Endometrial microvascular endothelial cells (primary cell): ENCODE data around the gene EYA4. TPM values are rescaled to one million over a fixed set of nuclear protein-coding genes. Genes with fewer than 3 reads are reported as not detected.

Source experiments
- in situ Hi-C: cut with HindIII; loops from 2 replicates; pipeline ENCODE4 v1.10.0; 2017; ENCODE audit warnings: low sequenced_read_pairs, low pct_unique_long_range_greater_than_20kb; ENCODE audit errors: inconsistent ontology term
- total RNA-seq: library from RNA; depleted of rRNA; stranded (reverse); fragments of >200 nt; gene quantifications from one replicate; pipeline ENCODE4 v1.2.3, GENCODE V29; 2015; ENCODE audit errors: inconsistent ontology term

EYA4 gene, protein sequence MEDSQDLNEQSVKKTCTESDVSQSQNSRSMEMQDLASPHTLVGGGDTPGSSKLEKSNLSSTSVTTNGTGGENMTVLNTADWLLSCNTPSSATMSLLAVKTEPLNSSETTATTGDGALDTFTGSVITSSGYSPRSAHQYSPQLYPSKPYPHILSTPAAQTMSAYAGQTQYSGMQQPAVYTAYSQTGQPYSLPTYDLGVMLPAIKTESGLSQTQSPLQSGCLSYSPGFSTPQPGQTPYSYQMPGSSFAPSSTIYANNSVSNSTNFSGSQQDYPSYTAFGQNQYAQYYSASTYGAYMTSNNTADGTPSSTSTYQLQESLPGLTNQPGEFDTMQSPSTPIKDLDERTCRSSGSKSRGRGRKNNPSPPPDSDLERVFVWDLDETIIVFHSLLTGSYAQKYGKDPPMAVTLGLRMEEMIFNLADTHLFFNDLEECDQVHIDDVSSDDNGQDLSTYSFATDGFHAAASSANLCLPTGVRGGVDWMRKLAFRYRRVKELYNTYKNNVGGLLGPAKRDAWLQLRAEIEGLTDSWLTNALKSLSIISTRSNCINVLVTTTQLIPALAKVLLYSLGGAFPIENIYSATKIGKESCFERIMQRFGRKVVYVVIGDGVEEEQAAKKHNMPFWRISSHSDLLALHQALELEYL
- total RNA-seq = 0.09 TPM

DNA sequence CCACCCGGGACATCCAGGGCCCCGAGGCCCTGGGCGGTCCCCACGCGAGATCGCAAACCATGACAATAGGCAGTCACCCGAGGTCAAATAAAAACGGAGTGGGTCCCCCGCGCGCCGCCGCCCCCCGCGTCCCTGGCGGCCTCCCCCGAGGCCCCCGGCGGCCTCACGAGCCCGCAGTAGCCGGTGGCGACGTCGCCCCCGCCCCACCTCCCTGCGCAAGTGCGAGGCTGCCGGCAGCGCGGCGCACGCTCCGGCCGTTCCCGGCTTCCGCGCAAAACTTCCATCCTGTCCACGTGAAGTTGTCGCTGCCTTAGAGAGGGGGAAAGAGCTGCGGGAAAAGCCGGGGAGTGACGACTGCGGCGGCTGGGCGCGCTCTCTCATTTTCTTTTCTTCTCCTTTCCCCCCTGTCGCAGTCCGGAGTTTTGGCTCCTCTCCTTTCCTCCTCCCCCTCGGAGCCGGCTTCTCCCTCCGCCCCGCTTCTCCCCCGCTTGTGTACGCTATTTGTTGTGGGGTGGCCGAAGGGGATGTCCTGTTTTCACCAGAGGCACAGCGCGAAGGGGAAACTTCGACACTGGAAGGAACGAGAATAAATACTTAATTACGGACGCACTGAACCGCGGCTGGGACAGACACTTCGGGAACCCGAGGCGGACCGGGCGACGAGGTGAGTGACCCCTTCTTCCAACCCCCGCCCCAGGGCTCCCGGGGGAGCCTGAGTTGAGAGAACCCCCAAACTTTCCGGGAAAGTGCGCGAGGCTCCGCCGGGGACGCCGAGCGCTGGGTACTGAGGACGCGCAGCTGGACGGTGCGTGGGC, at the start of gene EYA4:
Gene EYA4, plus strand, starts transcription at position 272 of the 815 bp plus-strand sequence. CDS start 33,424 bp downstream, outside the sequence.
- in situ Hi-C loops = no loop called here

DNA sequence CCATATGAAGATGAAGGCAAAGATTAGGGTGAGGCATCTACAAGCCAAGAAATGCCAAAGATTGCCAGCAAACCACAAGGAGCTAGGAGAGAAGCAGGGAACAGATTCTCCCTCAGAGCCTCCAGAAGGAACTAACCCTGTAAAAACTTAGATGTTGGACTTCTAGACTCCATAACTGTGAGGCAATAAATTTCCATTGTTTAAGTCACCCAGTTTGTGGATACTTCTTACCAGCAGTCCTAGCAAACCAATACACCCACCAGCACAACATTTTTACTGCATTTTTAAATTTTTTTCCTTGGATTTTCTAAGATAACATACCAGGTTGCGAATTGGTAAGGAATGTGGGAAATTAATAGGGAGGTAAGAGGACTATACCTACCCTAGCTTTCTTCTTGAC, 47.8 kb upstream of the EYA4 start:
- in situ Hi-C loops = no loop called here

DNA sequence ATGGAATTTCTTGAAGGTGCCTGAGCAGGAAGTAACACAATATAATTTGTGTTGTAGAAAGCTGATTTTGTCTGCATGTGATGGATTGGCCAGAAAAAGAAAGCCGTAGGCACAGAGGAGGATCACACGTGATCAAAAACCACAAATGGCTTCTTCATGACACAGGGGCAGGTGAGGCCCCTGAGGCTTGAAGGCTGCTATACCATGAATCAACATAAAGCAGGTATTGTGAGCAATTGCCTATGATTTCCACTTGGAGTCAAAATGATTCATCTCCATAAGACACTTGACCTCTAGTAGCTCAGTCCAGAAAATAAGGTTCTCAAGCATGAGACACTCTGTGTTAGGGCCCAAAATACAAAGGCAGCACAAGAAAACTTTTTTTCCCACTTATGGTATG, 42.4 kb upstream of the EYA4 start:
- in situ Hi-C loops = no loop called here

DNA sequence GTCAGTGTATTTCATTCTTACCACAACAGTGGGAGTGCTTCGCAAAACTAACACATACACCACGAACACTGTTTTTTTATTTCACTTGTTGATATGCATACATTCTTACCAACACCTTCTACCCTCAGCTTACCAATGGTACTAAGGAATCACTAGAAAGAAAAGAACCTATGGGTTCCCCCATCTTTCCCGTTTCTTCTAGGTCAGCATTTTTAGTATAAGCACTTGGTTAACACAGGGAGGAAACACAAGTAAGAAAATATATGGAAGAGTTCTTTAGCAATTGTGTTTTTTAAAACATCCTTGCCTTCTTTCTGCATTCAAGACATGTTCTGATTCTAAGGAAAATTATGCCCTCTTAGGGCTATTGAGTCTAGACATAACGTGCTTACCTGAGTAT, 39.9 kb upstream of the EYA4 start:
- in situ Hi-C loops = no loop called here

DNA sequence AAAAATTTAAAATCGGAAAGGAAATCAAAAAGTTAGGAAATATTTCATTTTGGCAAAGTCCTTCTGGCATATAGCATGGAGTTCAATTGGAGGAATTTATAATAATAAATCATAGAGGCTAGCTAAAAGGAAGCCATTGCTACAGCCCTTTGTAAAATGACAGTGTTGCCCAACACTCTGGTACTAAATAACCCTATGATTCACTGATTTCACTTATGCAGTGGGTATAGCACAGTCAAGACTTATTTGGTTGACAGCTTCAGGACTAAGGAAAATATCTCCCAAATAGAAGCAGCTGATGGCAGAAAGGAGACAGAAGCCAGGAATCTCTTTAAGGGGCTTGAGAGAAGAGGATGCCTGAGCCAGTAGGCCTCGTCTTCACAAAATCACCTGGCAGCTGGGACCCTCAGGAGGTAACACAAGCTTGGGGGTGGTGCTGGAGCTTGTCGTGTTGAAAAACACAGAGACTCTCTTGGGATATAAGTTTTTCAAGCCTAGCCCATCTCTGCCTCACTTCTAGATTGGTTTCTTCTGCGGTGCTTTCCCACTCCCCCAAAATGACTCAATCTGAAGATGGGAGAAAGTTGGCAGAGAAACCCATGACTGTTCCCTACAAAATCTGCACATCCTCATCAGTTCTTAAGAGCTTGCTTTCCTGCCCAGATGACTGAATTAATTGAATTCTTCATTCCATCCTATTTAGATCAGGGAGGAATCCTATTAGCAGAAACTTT, 38.4 kb upstream of the EYA4 start:
- in situ Hi-C loops = no loop called here

DNA sequence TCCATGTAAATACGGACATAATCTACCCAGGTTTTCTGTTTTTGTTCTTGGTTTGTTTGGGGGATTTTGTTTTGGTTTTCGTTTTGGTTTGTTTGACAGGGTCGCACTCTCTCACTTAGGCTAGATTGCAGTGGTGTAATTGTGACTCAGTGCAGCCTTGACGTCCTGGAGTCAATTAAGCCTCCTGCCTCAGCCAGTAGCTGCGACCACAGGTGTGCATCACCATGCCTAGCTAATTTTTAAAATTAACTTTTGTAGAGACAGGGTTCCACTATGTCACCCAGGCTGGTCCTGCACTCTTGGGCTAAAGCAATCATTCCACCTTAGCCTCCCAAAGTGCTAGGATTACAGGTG, 37.8 kb upstream of the EYA4 start:
- in situ Hi-C loops = no loop called here

DNA sequence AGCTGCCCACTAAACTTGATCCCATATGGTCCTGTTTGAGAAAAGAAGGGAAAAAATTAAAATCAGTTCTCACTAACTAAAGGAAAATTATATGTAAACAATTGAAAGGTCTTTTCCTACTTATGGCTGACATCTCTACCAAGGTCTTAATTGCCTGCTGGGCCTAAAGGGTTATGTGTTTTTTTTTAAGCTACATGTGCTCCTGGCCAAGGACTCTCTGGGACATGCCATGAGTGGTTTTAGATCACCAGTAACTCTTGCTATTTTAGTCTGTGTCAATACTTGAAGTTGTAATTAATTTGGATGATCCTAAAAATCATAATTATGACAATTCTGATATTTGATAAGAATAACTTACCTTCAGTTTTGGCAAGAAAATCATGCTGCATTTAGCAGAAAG, 35.9 kb upstream of the EYA4 start:
- in situ Hi-C loops = no loop called here

DNA sequence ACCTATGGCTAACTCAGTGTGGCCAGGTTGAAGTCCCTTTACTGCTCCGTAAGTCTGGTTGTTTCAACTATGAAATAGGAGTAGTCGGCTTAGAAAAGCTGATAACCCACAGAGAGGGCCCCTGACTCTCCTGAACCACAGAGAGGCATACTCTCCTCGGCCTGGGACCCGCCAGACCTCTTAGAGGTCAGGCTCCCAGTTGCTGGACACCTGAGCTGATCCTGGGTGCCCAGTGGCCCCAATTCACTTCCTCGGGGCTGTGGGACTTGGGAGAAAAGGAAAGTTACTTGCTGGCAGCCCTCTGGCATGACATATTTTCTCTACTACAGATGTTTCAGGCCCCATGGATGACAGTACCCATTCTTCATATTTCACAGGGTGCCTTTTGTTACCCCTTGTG, 34.2 kb upstream of the EYA4 start:
- in situ Hi-C loops = no loop called here

DNA sequence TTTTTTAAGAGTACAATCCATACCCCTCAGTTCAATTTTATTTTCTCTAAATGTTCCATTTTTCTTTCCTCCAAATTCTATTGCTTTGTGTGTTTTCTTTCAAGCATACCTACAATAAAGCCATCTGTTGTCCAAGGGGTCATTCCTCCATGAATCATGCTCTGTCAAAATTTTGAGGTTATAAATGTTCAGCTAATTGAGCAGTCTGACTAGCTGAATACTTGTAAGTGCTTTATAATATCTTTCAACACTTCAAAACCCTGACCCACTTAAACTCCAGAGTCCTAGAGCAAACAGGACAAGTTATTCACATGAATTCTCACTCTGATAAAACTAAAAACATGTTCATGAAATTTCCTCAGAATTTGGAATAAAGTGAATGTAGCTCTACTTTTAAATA, 33.4 kb upstream of the EYA4 start:
- in situ Hi-C loops = no loop called here

DNA sequence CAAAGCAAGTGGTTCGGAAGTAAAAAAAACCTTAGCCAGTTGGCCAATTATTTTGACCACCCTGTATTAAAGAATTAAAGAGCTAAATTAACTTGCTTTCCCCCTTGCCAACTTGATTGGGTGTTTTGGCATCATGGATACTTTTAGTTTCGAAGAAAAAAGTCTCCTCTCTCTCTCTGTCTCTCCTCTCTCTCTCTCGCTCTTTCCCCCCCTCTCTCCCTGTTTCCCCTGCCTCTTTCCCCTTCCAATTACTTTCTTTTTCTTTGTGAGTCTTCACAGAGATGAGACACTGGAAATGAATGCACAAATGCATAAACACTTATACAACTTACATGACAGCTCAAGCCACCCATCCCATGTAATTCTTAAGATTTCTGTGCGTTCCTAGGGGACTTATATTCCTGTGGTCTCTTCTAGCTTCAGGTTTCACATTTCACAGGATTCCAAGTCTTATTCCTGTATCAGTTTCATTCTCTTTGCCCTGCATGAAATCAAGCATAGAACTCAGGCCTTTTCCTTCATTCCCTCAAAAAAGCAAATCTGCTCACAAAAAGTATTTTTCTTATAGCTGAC, 32.9 kb upstream of the EYA4 start:
- in situ Hi-C loops = no loop called here

DNA sequence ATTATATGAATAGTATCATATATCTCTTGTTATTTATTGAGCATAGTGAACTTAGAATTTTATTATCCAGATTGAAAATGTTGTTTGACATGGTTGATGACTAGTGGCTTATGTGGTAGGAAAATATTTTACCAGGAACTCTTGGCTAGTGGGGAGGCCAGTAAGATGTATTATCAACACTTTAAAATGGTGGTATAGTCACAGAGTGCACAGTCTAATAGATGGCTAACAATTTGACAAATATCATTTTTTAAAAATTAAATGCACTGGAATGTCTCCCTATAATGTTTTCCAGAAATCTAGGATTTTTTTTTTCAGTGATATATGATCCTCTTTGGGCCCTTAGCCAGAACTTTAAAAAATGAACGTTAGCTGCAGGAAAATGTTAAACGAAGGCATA, 26.9 kb upstream of the EYA4 start:
- in situ Hi-C loops = no loop called here

DNA sequence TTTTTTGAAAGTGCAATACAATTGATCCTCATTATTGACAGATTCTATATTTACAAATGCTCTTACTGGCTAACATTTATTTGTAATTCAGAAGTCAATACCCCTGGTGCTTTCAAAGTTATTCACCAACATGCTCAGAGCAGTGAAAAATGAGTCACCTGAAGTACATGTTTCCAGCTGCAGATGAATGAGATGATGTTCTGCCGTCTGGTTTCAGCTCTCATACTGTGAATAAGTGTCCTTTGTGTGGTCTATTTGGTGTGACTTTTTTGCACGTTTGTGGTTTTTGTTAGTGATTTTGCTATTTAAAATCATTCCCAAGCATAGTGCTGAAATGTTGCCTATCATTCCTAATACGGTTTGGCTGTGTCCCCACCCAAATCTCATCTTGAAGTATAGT, 22.3 kb upstream of the EYA4 start:
- in situ Hi-C loops = no loop called here

DNA sequence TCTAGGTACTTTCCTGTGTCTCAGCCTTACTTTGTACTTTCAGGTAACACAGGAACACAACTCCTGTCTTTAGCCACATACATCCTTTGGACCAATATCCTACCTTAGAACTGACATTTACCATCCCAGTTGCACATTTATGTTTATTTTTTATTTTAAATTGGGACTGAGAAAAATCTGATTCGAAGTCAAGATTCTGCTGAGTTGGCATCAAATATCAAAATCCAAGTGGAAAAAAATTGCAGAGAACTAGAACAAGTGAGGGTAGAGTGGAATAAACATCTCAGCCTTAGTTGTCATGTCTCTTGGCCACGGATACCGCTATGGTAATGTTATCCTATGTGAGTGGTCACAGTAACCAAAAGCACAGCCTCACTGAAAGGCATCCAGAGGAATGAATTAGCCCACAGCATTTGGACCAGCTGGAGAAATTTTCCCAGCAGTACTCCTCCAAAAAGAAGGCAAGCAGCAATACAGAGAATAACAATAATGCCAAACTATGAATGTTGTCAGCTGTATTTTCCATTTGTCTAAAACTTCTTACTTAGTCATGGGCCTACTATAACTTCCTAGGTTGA, 17.6 kb upstream of the EYA4 start:
- in situ Hi-C loops = no loop called here

DNA sequence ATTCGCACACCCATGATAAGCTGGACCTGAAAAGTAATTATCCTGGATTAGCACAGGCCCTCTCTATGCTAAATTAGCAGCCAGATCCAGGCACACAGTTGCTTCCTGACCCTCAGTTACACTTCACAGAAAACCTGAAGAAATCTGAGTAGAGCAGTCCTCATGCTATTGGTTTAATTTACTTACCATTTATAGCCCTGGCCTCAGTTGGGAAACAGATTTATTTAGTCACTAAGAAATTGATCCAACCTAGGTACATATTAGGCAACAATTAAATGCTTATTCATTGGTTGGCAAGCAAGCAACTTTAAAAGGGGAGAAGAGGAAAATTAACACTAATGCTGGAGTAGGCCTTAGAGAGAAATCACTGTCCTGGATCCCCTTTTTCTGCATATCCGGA, 15.6 kb upstream of the EYA4 start:
- in situ Hi-C loops = no loop called here

DNA sequence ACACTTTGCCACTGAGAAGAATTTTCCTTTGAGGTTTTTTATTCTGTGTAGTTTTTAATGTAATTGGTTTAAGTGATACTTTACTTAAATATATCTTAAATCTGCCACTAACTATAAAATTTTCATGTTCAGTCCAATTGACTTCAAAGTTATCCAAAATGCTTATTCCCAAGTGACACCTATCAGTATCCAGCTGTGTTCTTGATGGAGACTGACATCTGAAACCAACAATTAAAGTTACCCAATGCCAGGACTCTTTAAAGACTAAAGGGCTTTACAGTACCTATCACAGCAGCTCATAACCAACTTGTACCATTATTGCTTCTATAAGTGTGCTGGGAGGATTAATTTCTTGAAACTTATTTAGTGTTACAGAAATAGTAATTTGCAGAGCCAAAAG, 13.8 kb upstream of the EYA4 start:
- in situ Hi-C loops = no loop called here

DNA sequence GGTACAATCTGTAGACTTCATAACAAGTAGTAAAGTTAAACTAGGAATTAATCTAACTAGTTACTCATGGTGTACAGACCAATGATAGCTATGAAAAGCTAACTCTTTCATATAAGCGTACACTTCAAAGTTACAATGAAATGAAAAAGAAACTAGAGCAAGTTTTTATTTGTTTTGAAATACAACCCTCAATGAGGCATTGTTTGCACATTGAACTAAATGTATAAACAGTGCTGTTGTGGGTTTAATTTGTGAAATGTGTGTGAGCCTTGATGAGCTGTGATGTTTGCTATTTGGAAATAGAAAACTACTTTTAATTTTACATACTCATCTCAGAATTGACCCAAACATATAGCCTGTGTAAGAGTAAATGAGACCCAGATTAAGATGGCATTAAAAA, 11.1 kb upstream of the EYA4 start:
- in situ Hi-C loops = no loop called here

DNA sequence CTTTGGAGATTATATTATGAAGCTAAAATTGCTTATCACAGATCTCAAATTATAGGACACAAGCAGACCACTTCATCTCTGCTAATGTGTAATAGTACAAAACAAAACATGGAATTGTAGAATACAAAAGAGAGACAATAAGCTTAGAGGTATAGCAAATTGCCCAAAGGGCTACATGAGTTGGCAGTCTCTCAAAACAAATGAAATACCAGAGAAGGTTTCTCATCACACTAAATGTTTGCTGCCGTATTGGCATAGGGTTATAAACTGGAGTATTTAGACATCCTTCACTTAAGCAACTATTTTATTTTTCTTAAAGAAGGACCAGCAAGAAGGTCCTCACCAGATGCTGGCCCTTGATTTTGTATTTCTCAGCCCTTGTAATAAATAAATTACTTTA, 5.9 kb upstream of the EYA4 start:
- in situ Hi-C loops = no loop called here

DNA sequence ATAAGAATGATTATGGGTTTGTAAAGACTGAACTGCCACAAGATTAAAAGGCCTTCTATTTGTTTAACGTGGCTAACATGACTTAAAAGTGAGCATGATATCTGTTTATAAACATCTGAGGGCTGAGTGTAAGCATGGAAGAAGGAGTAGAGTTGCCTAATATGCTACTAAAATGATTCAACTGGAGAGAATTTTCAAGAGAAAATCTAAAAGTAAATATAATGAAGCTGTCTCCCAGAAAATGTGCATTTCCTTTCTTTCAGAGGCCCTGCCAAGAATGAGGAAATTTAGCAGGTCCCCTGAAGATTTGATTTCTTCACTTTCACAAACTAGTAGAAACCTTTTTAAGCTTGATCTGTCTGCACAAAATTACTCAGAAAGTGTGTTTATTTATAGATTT, 4.2 kb upstream of the EYA4 start:
- in situ Hi-C loops = no loop called here
